GM18519 (cell line): ENCODE data around the gene C11orf68.
"Not testable (repeated sequence)": the region's sequence is repeated elsewhere in the genome, so short reads cannot be mapped to it uniquely, and the experiment has no call there.

Experiments
- ATAC-seq: cut with Tn5 transposase; IDR thresholded peaks from one replicate; pipeline ENCODE4 v1.9.1; 2021; ENCODE audit warnings: mild to moderate bottlenecking, moderate library complexity; ENCODE audit not compliant: unreplicated experiment, low FRiP score

C11orf68 gene

DNA sequence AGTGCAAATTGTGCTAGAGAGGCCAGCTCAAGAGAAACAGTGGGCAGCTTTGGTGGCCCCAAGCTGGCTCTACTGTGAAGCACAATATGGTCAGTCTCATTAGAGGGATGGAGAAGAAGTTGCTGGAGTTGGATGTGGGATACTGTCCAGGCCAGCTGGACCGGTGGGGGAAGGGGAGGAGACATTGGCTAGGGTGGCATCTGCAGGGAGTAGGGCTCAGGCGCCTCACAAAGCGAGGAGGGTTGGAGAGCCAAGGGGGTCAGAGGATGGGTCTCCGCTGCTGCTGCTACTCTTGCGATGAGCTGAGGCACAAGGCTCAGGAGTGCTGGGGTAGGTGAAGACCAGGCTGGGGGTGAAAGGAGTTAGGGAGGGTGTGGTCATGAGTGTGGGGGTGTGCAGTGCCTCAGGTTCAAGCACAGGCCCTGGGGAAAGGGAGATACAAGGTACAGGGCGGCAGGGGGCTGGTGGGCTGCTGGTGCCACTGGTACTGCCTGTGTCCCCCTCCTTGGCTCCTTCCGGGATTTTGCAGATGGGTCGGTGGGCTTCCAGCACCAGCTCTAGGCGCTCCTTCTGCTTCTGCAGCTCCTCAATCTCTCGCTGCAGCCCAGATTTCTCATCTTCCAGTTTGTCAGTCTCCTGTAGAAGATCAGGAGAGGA is 26.1 kb downstream of the C11orf68 start:
- no peak for ATAC-seq

DNA sequence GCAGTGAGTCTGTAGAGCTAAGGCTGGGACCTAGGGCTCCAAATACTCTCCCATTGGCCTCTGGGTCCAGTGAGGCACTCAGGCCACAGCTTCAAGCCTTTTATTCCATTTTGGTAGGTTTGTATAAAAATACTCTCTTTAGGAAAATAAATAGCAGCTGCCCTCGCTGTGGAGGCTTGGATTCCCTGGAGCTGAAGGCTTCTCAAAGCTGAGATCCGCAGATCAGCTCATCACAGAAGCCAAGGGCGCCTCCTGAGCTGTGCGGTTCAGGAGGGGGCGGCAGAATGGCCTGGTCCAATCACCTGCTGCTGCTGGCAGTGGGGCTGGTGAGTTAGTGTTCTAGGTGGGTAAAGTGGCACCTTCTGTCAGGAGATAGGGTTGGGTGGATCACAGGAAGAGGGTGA is 26.7 kb downstream of the C11orf68 start:
- not testable (repeated sequence) for ATAC-seq

DNA sequence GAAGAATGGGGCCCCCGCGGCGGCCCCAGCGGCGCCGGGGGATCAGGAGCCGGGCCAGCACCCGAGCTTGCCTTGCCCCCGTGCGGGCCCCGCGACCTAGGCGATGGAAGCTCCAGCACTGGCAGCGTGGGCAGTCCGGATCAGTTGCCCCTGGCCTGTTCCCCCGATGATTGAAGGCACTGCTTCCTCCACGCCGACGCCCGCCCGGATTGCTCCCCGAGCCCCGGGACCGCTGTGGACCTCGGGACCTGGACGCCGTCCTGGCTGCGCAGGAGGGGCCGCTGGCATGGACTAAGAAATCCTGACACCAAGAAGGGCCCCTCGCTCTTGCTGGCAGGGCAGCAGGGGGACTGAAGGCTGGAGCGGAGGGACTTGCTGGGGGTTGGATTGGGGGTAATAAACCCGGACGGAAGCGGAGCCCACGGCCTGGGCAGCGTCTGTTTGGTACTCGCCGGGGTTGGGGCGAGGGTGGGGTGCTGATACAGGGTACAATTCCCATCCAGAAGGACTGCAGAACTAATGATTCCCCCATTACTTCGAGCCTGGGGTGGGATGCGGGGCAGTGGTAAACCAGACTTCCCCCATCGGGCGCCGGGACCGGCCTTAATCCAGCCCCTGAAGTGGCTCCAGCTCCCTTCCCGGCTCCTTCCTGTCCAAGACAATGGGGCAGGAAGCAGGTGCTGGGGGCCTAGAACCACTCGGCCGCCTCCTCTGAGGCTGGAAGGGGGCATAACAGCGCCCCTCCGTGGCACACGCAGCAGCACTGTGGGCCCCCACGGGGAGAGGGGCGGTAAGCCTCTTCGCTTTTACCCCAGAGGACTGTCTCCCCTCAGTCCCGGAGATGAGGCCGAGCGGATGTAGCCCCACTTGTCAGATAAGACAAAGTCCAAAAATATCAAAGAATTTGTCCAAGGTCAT is 27.4 kb downstream of the C11orf68 start:
- ATAC-seq = no peak

DNA sequence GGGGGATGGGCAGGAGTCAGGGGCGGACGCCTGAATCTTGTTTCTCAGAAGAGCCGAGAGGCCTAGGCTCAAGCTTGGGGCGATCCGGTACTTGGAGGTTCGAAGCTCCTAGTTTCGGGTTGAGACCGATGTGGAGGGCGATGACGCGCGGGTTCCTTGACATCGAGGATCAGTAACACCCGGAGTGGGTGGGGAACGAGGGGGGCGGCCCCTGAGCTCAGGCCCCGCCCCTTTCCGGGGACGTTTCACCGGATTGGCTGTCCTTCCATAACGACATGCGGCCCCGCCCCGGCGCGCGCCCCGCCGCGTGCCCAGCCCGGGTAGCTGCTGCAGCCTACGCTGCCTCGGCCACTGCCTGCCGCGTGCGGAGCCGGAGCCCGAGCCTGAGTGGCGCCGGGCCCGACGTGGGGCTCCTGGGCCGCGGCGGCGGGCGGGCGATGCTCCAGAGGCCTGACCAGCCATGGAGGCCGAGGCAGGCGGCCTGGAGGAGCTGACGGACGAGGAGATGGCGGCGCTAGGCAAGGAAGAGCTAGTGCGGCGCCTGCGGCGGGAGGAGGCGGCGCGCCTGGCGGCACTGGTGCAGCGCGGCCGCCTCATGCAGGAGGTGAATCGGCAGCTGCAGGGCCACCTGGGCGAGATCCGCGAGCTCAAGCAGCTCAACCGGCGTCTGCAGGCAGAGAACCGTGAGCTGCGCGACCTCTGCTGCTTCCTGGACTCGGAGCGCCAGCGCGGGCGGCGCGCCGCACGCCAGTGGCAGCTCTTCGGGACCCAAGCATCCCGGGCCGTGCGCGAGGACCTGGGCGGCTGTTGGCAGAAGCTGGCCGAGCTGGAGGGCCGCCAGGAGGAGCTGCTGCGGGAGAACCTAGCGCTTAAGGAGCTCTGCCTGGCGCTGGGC is 28.3 kb downstream of the C11orf68 start, which contains the start of gene CCDC85B:
Gene CCDC85B (plus strand): TSS at position 350 of the 895 bp plus-strand sequence. CDS start 111 bp downstream, at position 461.
- peak; percentile 47 for ATAC-seq

DNA sequence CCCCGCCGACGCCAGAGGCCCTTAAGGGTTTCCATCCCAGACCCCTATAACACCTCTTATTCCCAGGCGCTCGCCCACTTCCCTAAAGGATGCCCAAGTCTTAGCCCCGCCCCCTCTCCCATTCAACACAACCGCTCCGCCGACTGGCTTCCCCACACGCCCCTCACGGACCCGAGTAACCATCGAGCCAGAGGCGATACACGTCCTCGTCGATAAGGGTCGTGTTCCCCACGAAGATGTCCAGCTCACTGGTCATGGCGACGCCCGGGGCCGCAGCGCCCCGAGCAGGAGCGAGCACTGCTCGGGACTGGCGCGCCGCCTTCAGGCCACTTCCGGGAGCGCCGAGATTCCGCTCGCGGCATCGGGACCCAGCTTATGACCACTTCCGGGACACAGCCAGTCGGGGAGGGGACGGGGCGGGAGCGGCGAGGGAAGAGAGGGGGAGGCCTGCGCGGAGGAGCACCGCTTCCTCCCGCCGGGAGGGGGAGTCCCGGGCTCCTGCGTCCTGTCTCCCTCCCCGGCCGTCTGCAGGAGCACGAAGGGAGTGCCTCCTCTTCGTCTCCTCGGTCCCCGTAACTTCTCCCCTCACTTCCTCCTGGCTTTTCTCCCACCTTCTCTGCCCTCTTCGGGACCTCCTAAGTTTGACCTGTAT is 30.6 kb downstream of the C11orf68 start, which contains the start of gene FIBP:
Gene FIBP (minus strand): TSS at position 309 of the 652 bp plus-strand sequence. CDS start 53 bp downstream, at position 256.
- ATAC-seq = no peak

DNA sequence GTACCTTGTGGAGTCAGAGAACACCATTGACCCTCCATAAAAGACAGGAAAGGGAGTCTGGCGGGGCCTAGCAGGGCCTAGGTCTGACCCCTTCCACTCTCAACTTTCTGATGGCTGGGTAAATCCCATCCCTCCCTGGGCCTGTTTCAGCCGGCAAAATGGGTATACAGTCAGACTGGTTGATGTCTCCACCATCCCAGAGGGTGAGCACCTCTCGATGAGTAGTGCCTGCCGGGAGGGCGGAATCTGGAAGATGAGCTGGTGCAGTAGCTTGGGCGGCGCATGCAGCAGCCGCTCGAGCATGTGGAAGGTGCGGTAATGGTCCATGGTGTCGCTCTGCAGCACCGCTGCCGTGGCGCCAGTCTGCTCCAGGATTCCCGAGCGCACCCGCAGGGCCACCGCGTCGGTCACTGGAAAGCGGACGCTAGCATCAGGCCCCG is 31.1 kb downstream of the C11orf68 start:
- no peak for ATAC-seq

DNA sequence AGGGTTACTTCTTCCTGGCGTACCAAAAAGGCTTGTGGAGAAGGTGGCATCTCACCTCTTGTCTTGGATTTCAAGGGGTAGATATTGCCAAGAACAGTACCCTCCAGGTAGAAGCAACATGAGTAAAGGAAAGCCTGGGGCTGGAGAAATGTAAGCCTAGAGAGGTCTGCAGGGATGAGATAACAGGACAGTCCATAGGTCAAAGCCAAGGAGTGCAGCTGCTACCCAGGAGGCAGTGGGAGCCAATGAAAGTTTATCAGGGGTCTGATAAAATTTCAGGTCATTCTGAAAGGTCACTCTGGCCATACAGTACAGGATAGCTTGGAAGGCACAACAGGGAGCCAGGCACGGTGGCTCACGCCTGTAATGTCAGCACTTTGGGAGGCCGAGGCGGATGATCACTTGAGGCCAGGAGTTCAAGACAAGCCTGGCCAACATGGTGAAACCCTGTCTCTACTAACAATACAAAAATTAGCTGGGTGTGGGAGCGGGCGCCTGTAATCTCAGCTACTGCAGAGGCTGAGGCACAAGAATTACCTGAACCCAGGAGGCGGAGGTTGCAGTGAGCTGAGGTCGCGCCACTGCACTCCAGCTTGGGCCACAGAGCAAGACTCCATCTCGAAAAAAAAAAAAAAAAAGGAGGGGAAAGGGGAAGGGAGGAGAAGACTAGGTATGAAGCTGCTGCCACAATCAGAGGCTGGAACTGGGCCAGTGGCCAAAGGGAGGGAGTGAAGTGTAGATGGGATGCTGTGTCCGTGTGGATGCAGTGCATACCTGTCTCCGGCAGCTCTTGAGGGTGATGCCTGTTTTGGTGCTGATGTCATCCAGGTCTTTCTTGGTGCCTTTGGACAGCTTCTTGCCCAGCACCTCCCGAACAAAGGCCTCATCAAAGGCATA is 31.8 kb downstream of the C11orf68 start:
- no peak for ATAC-seq

DNA sequence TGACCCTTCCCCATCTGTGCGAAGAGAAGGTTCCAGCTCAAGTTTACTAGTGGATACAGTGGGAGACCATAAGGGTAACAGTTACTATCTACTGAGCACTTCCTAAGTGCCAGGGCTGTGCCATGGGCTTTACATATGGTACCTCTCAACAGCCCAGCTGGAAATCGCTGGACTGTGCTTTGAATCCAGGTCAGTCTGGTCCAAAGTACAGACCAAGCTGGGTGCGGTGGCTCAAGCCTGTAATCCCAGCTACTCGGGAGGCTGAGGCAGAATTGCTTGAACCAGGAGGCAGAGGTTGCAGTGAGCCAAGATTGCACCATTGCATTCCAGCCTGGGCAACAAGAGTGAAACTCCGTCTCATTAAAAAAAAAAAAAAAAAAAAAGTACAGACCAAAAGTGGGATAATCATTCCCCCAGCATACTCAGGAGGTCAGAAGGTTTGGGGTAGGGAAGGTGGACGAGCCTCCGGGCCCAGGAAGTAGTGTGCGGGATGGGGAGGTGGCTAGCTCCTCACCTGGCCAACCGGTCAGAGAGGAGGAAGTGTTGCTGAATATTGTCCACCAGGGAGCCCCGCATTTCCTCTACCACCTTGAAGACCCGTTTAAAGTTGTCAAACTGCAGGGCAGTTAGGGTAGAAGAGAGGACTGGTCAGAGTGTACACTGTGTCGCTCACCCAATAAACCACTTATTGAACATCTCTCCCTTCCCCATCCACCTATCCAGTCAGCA is 32.9 kb downstream of the C11orf68 start:
- ATAC-seq = no peak

DNA sequence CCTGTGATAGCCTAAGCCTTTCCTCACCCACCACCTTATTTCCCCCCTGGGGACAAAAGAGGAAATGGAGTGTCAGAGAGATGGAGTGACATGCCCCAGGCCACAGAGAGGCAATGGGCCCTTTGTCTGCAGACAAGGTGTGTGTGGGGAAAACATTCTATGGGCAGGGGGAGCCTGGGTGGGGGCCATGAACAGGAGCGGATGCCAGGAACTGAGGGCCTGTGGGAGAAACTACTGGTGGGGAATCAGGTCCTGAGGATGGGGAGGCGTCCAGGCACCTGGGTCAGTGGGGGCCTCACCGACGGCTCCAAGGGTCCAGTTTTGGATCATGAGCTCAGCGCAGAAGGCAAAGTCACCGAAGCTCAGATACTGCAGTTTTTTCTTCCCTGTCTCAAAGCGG is 33.6 kb downstream of the C11orf68 start:
- ATAC-seq = no peak

DNA sequence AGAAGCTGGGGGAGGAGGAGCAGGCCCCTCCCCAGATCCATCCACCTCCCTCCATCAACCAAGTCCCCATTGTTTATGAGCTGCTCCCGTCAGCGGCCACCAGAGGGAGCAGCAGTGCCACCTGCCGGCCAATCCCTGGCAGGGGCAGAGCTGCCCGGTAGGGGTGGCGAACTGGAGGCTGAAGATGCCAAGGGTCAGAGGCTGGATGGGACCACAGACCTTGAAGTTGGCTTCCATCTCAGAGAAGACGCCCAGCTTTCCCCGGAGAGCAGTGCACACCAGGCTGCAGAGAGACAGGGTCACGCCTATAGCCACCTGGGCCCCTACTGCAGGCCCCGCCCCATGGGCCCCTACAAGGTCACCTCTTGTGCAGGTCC is 34.2 kb downstream of the C11orf68 start:
- ATAC-seq = no peak

DNA sequence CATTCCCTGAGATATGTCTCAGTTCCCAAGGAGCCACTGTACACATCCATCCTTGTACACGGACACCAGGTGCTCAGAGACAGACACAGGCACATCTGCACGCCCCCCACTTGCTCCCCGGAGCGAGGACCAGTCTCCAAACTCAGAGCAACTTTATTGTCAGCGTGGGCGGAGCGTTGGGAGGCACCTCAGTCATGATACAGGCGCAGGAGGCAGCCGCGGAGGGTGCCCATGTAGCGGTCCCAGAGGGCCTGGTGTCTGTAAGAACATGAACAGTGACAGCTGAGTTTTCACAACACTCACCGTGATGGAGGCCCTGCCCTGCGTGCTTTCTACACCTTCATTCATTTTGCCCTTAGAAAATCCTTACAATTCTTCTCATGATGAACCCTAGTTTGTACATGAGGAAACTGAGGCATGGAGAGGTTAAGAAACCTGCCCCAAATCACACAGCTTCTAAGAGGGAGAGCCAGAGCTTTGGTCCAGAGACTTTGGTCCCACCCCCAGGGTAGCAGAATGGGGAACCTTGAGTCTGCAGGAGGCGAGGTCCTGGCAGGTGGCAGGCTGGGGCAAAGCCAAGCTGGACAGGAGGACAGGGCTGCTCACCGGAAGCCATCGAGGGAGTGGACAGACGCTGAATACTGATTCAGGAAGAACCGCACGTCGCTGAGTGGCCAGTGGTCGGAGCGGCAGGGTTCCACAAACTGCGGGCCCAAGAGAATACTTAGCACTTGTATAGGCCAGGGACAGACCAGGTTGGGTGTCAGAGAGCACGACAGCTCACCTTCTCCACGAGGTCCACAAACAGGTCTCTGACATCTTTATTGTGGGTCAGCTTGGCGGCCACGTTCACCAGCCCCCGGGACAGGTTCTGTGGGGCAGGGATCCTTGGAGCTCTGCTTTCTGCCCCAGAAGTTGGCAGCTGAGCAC is 34.8 kb downstream of the C11orf68 start:
- no peak for ATAC-seq

DNA sequence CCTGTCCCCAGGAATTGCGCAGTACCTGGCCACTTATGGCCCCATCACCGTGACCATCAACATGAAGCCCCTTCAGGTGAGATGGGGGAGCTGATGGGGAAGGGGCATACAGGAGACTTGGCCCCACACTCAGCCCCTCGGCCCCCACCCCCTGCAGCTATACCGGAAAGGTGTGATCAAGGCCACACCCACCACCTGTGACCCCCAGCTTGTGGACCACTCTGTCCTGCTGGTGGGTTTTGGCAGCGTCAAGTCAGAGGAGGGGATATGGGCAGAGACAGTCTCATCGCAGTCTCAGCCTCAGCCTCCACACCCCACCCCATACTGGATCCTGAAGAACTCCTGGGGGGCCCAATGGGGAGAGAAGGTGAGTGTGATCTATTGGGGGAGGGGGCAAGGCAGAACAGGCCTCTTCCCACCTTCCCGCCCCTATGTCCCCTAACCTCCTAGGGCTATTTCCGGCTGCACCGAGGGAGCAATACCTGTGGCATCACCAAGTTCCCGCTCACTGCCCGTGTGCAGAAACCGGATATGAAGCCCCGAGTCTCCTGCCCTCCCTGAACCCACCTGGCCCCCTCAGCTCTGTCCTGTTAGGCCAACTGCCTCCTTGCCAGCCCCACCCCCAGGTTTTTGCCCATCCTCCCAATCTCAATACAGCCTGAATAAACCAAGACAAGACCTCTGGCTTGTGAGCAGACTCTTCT is 35.7 kb downstream of the C11orf68 start:
- ATAC-seq = no peak

DNA sequence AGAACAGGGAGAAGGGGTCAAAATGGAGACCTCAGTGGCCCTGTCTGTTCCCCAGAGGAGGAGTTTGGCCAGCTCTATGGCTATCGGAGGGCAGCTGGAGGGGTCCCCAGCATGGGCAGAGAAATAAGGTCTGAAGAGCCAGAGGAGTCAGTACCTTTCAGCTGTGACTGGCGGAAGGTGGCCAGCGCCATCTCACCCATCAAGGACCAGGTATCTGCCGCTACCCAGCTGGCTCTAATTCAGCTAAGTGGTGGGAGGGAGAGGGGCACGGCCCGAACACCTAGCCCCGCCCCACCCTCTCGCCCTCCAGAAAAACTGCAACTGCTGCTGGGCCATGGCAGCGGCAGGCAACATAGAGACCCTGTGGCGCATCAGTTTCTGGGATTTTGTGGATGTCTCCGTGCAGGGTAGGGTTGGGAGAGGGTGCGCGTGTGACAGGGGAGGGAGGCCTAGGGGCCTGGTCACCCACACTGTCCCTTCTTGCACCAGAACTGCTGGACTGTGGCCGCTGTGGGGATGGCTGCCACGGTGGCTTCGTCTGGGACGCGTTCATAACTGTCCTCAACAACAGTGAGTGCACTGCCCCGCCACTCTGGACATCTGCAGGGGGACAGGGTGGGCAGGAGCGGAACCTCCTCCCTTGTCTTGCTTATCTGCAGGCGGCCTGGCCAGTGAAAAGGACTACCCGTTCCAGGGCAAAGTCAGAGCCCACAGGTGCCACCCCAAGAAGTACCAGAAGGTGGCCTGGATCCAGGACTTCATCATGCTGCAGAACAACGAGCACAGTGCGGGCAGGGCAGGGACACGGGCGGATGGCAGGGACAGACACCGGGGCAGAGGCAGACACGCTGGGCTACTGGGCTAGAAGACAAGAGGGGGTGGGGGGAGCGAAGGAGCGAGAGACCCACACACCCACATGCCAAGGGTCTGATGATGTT is 36.5 kb downstream of the C11orf68 start:
- ATAC-seq = no peak

DNA sequence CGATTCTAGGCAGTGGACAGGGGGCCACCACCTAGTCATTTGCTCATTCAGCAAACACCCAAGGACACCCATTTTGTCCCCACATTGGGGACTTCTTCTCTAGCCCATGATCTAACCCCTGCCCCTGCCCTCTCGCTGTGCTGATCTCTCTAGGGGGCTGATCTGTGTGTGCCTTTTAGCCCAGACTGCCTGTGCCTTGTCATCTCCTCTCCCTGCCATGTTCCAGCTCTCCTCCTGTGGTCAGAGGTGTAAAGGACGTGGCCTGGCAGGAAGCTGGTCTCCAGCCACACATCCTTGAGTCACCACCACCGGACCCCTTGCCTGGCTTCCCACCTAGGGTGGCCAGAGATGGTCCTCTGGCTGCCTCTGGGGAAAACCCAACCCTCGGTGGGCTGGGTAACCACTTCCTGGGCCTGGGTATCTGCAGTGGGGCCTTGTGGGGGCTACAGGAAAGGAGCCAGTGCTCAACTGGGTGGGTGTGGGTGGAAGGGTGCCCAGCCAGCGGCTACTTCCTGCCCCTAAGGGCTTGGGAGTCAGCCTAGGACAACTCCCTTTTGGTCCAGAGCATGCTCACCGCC is 37.9 kb downstream of the C11orf68 start:
- ATAC-seq = no peak

DNA sequence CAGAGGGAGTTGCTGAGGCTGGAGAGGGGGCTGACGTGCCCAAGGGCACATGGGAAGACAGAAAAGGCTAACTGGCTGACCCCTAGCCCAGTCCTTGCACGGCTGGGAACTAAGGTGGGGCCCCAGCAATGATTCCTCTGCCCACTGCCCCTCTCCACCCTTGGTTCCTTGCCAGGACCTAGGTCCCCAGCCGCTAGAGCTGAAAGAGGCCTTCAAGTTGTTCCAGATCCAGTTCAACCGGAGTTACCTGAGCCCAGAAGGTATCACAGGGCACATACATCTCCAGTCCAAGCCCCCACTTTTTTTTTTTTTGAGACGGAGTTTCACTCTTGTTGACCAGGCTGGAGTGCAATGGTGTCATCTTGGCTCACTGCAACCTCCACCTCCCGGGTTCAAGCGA is 38.8 kb downstream of the C11orf68 start:
- no peak for ATAC-seq
